Measurements from ENCODE around the gene ZFAND3.
"Not testable (repeated sequence)": the region's sequence is repeated elsewhere in the genome, so short reads cannot be mapped to it uniquely, and the experiment has no call there.

The ZFAND3 gene

GRCh38 chr6:38033442-38033982 is 214.0 kb downstream of the ZFAND3 start:
- no peak for DNase-seq (ENCODE audit: low read depth in 2 of 2, low spot score in 1 of 2)

GRCh38 chr6:38034274-38034914 is 214.9 kb downstream of the ZFAND3 start:
- no peak for DNase-seq (ENCODE audit: low read depth in 2 of 2, low spot score in 1 of 2)

- DNase-seq (ENCODE audit: low read depth in 2 of 2, low spot score in 1 of 2), result no peak
Observed at GRCh38 chr6:38035478-38035877, 216.0 kb downstream of the ZFAND3 start.

- no peak for DNase-seq (ENCODE audit: low read depth in 2 of 2, low spot score in 1 of 2)
Observed at GRCh38 chr6:38039502-38039901, 220.0 kb downstream of the ZFAND3 start.

GRCh38 chr6:38040254-38040653 is 220.7 kb downstream of the ZFAND3 start:
- no peak for DNase-seq (ENCODE audit: low read depth in 2 of 2, low spot score in 1 of 2)

- no peak for DNase-seq (ENCODE audit: low read depth in 2 of 2, low spot score in 1 of 2)
Observed at GRCh38 chr6:38043259-38043753, 223.8 kb downstream of the ZFAND3 start.

- DNase-seq (ENCODE audit: low read depth in 2 of 2, low spot score in 1 of 2), result no peak
Observed at GRCh38 chr6:38045701-38046305, 226.3 kb downstream of the ZFAND3 start.

- no peak for DNase-seq (ENCODE audit: low read depth in 2 of 2, low spot score in 1 of 2)
Observed at GRCh38 chr6:38047562-38047961, 228.0 kb downstream of the ZFAND3 start.

GRCh38 chr6:38049861-38050397 is 230.4 kb downstream of the ZFAND3 start:
- DNase-seq (ENCODE audit: low read depth in 2 of 2, low spot score in 1 of 2), result not testable (repeated sequence)

GRCh38 chr6:38051819-38052434 is 232.4 kb downstream of the ZFAND3 start:
- no peak for DNase-seq (ENCODE audit: low read depth in 2 of 2, low spot score in 1 of 2)

- no peak for DNase-seq (ENCODE audit: low read depth in 2 of 2, low spot score in 1 of 2)
Observed at GRCh38 chr6:38054527-38055202, 235.1 kb downstream of the ZFAND3 start.

- DNase-seq (ENCODE audit: low read depth in 2 of 2, low spot score in 1 of 2), result no peak
Observed at GRCh38 chr6:38055203-38055589, 235.7 kb downstream of the ZFAND3 start.

- no peak for DNase-seq (ENCODE audit: low read depth in 2 of 2, low spot score in 1 of 2)
Observed at GRCh38 chr6:38056361-38056760, 236.8 kb downstream of the ZFAND3 start.

- no peak for DNase-seq (ENCODE audit: low read depth in 2 of 2, low spot score in 1 of 2)
Observed at GRCh38 chr6:38057994-38058393, 238.5 kb downstream of the ZFAND3 start.

- DNase-seq (ENCODE audit: low read depth in 2 of 2, low spot score in 1 of 2), result no peak
Observed at GRCh38 chr6:38062066-38062465, 242.5 kb downstream of the ZFAND3 start.

GRCh38 chr6:38063973-38064372 is 244.4 kb downstream of the ZFAND3 start:
- DNase-seq (ENCODE audit: low read depth in 2 of 2, low spot score in 1 of 2), result no peak

- no peak for DNase-seq (ENCODE audit: low read depth in 2 of 2, low spot score in 1 of 2)
Observed at GRCh38 chr6:38064431-38064830, 244.9 kb downstream of the ZFAND3 start.

- no peak for DNase-seq (ENCODE audit: low read depth in 2 of 2, low spot score in 1 of 2)
Observed at GRCh38 chr6:38065734-38066305, 246.3 kb downstream of the ZFAND3 start.

- DNase-seq (ENCODE audit: low read depth in 2 of 2, low spot score in 1 of 2), result no peak
Observed at GRCh38 chr6:38067263-38067980, 247.9 kb downstream of the ZFAND3 start.

- no peak for DNase-seq (ENCODE audit: low read depth in 2 of 2, low spot score in 1 of 2)
Observed at GRCh38 chr6:38068854-38069590, 249.5 kb downstream of the ZFAND3 start.

All from stimulated activated CD8-positive, alpha-beta memory T cell treated with anti-CD3 and anti-CD28 coated beads, Interleukin-4, amount 100 ng/mL, for 1 hour (primary cell).